ENCODE data around the gene TC2N.

DNA sequence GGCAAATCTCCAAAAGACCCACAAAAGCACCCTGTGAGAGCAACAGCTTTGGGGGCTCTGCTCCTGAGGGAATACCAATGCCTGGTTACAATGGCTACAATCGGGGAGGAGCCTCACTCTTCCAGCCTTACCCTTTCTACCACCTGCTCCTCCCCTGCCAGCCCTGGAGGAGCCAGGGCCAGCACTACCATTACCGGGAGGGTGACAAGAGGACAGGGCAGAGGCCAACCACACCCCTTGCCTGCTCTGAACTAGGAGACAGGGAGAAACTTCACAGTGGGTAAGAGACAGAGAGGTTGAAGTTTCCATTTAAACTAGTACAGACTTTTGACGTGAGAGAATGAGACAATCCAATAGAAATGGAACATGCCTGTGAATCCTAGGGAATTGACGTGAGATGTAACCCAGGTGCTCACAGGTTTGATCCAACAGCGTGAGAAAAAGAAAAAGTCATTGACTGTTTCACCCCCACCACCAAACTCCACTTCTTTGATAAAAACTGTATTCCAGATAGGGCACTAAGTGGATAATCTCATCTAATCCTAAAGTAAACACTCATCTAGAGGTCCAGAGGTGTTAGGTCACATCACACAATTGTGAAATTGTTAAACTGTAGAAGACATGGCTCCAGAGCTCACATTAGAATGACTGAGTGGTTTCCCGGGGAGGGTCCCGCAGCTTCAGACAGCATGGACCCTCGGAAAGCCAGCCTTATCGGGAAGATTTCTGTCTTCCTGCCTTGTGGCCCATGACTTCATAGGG is 8.4 kb upstream of the TC2N start:
- TF ChIP-seq, protein P1, sequence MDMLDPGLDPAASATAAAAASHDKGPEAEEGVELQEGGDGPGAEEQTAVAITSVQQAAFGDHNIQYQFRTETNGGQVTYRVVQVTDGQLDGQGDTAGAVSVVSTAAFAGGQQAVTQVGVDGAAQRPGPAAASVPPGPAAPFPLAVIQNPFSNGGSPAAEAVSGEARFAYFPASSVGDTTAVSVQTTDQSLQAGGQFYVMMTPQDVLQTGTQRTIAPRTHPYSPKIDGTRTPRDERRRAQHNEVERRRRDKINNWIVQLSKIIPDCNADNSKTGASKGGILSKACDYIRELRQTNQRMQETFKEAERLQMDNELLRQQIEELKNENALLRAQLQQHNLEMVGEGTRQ (IDR thresholded peaks at IDR 0.05; ENCODE audit: low read depth, low read length): no peak
- TF ChIP-seq, protein P2, sequence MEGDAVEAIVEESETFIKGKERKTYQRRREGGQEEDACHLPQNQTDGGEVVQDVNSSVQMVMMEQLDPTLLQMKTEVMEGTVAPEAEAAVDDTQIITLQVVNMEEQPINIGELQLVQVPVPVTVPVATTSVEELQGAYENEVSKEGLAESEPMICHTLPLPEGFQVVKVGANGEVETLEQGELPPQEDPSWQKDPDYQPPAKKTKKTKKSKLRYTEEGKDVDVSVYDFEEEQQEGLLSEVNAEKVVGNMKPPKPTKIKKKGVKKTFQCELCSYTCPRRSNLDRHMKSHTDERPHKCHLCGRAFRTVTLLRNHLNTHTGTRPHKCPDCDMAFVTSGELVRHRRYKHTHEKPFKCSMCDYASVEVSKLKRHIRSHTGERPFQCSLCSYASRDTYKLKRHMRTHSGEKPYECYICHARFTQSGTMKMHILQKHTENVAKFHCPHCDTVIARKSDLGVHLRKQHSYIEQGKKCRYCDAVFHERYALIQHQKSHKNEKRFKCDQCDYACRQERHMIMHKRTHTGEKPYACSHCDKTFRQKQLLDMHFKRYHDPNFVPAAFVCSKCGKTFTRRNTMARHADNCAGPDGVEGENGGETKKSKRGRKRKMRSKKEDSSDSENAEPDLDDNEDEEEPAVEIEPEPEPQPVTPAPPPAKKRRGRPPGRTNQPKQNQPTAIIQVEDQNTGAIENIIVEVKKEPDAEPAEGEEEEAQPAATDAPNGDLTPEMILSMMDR (conservative IDR thresholded peaks at IDR 0.05; ENCODE audit: low read depth, low read length): no peak
- TF ChIP-seq RAD21 (IDR thresholded peaks at IDR 0.05; ENCODE audit: low read length): no peak
- no peak for TF ChIP-seq POLR2A (IDR thresholded peaks at IDR 0.05; ENCODE audit: low read depth, low read length)
- no peak for TF ChIP-seq SMC3 (IDR thresholded peaks at IDR 0.05; ENCODE audit: low read depth, low read length)
- no peak for TF ChIP-seq RCOR1 (IDR thresholded peaks at IDR 0.05; ENCODE audit: insufficient replicate concordance, low read length)
- TF ChIP-seq CHD1 (IDR thresholded peaks at IDR 0.05; ENCODE audit: low read depth, low read length): no peak
- TF ChIP-seq MAZ (IDR thresholded peaks at IDR 0.05; ENCODE audit: borderline replicate concordance, low read depth, low read length): no peak
- TF ChIP-seq, protein P3, sequence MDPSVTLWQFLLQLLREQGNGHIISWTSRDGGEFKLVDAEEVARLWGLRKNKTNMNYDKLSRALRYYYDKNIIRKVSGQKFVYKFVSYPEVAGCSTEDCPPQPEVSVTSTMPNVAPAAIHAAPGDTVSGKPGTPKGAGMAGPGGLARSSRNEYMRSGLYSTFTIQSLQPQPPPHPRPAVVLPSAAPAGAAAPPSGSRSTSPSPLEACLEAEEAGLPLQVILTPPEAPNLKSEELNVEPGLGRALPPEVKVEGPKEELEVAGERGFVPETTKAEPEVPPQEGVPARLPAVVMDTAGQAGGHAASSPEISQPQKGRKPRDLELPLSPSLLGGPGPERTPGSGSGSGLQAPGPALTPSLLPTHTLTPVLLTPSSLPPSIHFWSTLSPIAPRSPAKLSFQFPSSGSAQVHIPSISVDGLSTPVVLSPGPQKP (IDR thresholded peaks at IDR 0.05; ENCODE audit: borderline replicate concordance, low read depth, low read length): no peak
- no peak for TF ChIP-seq RFX5 (IDR thresholded peaks at IDR 0.05; ENCODE audit: low read depth, low read length)
